GM23338 (cell line): ENCODE data around the gene ADGRB3. TPM values are rescaled to one million over a fixed set of nuclear protein-coding genes. Genes with fewer than 3 reads are reported as not detected.

Source experiments
- ATAC-seq: fragments of 200-7000 bp; cut with Tn5 transposase; 3 replicates; pipeline ENCODE4 v1.9.1; 2020
- DNase-seq: peaks from one replicate; pipeline ENCODE4 v3.0.0-alpha.2; 2015; ENCODE audit warnings: low spot score
- H2AFZ ChIP-seq: fragments of 200-600 bp; sonication (generic); 2 replicates; pipeline ENCODE4 v1.8.0; 2016; ENCODE audit warnings: antibody characterized with exemption, mild to moderate bottlenecking, moderate library complexity
- H3F3A ChIP-seq: fragments of 200-600 bp; sonication (generic); replicated peaks from 2 replicates; pipeline ENCODE4 v1.8.0; 2017; ENCODE audit warnings: antibody characterized with exemption, mixed run types, low read depth
- H3K27ac ChIP-seq: fragments of 200-600 bp; sonication (generic); 2 replicates; pipeline ENCODE4 v1.6.1; 2016; ENCODE audit warnings: low read depth
- H3K27me3 ChIP-seq: fragments of 200-600 bp; sonication (generic); 2 replicates; pipeline ENCODE4 v1.8.0; 2016; ENCODE audit warnings: mild to moderate bottlenecking, mixed run types, moderate library complexity; ENCODE audit not compliant: insufficient read depth
- H3K36me3 ChIP-seq: fragments of 200-600 bp; sonication (generic); 2 replicates; pipeline ENCODE4 v1.8.0; 2016; ENCODE audit warnings: mild to moderate bottlenecking; ENCODE audit not compliant: insufficient read depth
- H3K4me1 ChIP-seq: fragments of 200-600 bp; sonication (generic); 2 replicates; pipeline ENCODE4 v1.8.0; 2016; ENCODE audit warnings: mild to moderate bottlenecking, moderate library complexity; ENCODE audit not compliant: insufficient read depth
- H3K4me2 ChIP-seq: fragments of 200-600 bp; sonication (generic); 2 replicates; pipeline ENCODE4 v1.7.1; 2017; ENCODE audit warnings: mixed run types
- H3K4me3 ChIP-seq: fragments of 200-600 bp; sonication (generic); 2 replicates; pipeline ENCODE4 v1.6.1; 2016; ENCODE audit warnings: mixed run types
- H3K79me2 ChIP-seq: fragments of 200-600 bp; sonication (generic); replicated peaks from 2 replicates; pipeline ENCODE4 v1.8.0; 2017; ENCODE audit warnings: mild to moderate bottlenecking; ENCODE audit not compliant: insufficient read depth
- H3K9me2 ChIP-seq: fragments of 200-600 bp; sonication (generic); 2 replicates; pipeline ENCODE4 v1.8.0; 2017; ENCODE audit not compliant: insufficient read depth
- H4K20me1 ChIP-seq: fragments of 200-600 bp; sonication (generic); replicated peaks from 2 replicates; pipeline ENCODE4 v1.8.0; 2017; ENCODE audit warnings: mild to moderate bottlenecking; ENCODE audit not compliant: insufficient read depth
- H3K27ac Mint-ChIP-seq: 2 replicates; pipeline ENCODE4 v1.8.0; 2020; ENCODE audit warnings: inconsistent platforms, mild to moderate bottlenecking, moderate library complexity, mixed read lengths
- H3K27me3 Mint-ChIP-seq: 3 replicates; pipeline ENCODE4 v1.8.0; 2022; ENCODE audit warnings: low read depth, mild to moderate bottlenecking, moderate library complexity, mixed read lengths, inconsistent platforms; ENCODE audit not compliant: insufficient read depth, poor library complexity
- H3K36me3 Mint-ChIP-seq: 3 replicates; pipeline ENCODE4 v1.8.0; 2021; ENCODE audit warnings: low read depth, mild to moderate bottlenecking, inconsistent platforms, moderate library complexity, mixed read lengths
- H3K4me1 Mint-ChIP-seq: 3 replicates; pipeline ENCODE4 v1.8.0; 2020; ENCODE audit warnings: mild to moderate bottlenecking, inconsistent platforms, mixed read lengths
- H3K4me3 Mint-ChIP-seq: 3 replicates; pipeline ENCODE4 v1.8.0; 2021; ENCODE audit warnings: moderate library complexity, mild to moderate bottlenecking, inconsistent platforms, mixed read lengths
- H3K9me3 Mint-ChIP-seq: 3 replicates; pipeline ENCODE4 v1.8.0; 2020; ENCODE audit warnings: moderate library complexity, mild to moderate bottlenecking, inconsistent platforms, mixed read lengths
- CREB1 ChIP-seq: fragments of 250-450 bp; sonication (Bioruptor Pico); IDR thresholded peaks from 2 replicates; pipeline ENCODE4 v1.5.0; 2020; ENCODE audit warnings: low read depth, mild to moderate bottlenecking, moderate library complexity
- EZH2 ChIP-seq: fragments of 200-600 bp; sonication (generic); IDR thresholded peaks from one replicate; pipeline ENCODE4 v1.8.0; 2017; ENCODE audit warnings: antibody characterized with exemption, mild to moderate bottlenecking, low read depth; ENCODE audit not compliant: unreplicated experiment
- EZH2phosphoT487 ChIP-seq: fragments of 200-600 bp; sonication (generic); IDR thresholded peaks from one replicate; pipeline ENCODE4 v1.8.1; 2018; ENCODE audit warnings: antibody characterized with exemption; ENCODE audit not compliant: unreplicated experiment
- JUNB ChIP-seq: IDR thresholded peaks from one replicate; pipeline ENCODE4 v1.6.1; 2016; ENCODE audit warnings: antibody characterized with exemption; ENCODE audit not compliant: unreplicated experiment
- NANOG ChIP-seq: IDR thresholded peaks from 2 replicates; pipeline ENCODE4 v1.6.1; 2016; ENCODE audit warnings: antibody characterized with exemption, borderline replicate concordance
- POLR2AphosphoS5 ChIP-seq: IDR thresholded peaks from 2 replicates; pipeline ENCODE4 v1.6.1; 2016; ENCODE audit warnings: antibody characterized with exemption, low read depth
- STAT1 ChIP-seq: IDR thresholded peaks from one replicate; pipeline ENCODE4 v1.6.1; 2016; ENCODE audit warnings: antibody characterized with exemption; ENCODE audit not compliant: unreplicated experiment
- ZNF114 ChIP-seq: fragments of 250-450 bp; sonication (Bioruptor Pico); IDR thresholded peaks from 2 replicates; pipeline ENCODE4 v1.5.0; 2020; ENCODE audit warnings: mild to moderate bottlenecking, moderate library complexity
- ZNF331 ChIP-seq: fragments of 250-450 bp; sonication (Bioruptor Pico); IDR thresholded peaks from 2 replicates; pipeline ENCODE4 v1.5.0; 2020; ENCODE audit warnings: low read depth, mild to moderate bottlenecking, moderate library complexity
- polyA plus RNA-seq: library from polyadenylated mRNA; unstranded; fragments of >200 nt; fragmentation: Nextera tagmentation; extraction: Ambion mirVana; gene quantifications from 2 replicates; pipeline ENCODE4 v1.2.1, GENCODE V29; 2016
- total RNA-seq: library from RNA; depleted of rRNA; stranded (reverse); fragments of >200 nt; shearing (Covaris generic); gene quantifications from 2 replicates; pipeline ENCODE4 v1.2.3, GENCODE V29; 2014
- TF ChIP-seq, protein P1 (sequence below): IDR thresholded peaks from 2 replicates; pipeline ENCODE4 v1.6.1; 2016; ENCODE audit warnings: antibody characterized with exemption
- TF ChIP-seq, protein P2 (sequence below), 2 experiments: fragments of 200-600 bp in 1 of 2; sonication (generic) in 1 of 2; conservative IDR thresholded peaks; 2 replicates each; pipeline versions ENCODE4 v1.5.1 to v1.6.1; 2016 to 2017; ENCODE audit warnings: antibody characterized with exemption in 2 of 2, low read depth in 2 of 2, mild to moderate bottlenecking in 2 of 2, moderate library complexity in 1 of 2
- TF ChIP-seq, protein P3 (sequence below): IDR thresholded peaks from one replicate; pipeline ENCODE4 v1.6.1; 2018; ENCODE audit warnings: antibody characterized with exemption; ENCODE audit not compliant: unreplicated experiment
- TF ChIP-seq, protein P4 (sequence below): fragments of 250-450 bp; sonication (Bioruptor Pico); IDR thresholded peaks from 2 replicates; pipeline ENCODE4 v1.5.0; 2020; ENCODE audit warnings: mild to moderate bottlenecking, moderate library complexity

ADGRB3 gene
- total and polyA plus RNA-seq, 2 experiments from 2014 or later: 0.92 to 4.0 TPM

DNA sequence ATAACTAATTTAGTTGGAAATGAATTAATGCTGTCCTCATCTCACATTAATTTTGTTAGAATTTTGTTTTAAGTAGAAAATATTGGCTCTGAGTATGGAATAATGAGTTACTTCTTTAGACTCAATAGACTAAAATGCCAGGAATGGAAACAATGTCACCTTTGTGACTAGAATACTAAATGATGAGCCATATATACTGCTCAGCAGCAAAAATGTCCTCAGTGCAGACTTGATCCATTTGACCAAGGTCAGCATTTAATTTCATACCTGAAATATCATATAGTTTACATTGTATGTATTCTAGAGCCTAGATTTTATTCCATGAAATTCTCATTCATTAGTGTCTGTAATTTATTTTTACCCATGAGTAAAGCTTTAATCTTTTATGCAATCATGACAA lies 217.7 kb downstream of the ADGRB3 start:
- peaks cover 4% of the 10 kb centered on the region; the same call in 1 of the 2 replicates for H3K9me2 ChIP-seq
- peaks cover 3% of the 10 kb centered on the region for H3K27me3 Mint-ChIP-seq
- H3K4me3 Mint-ChIP-seq: no peak overlapping the region
- H3K27ac ChIP-seq: no peak overlapping the region
- TF ChIP-seq CREB1 (CRISPR knock-in tag) (no peak), EZH2 (no peak), ZNF331 (CRISPR knock-in tag) (no peak), JUNB (no peak), ZNF114 (no peak), EZH2phosphoT487 (no peak), POLR2AphosphoS5 (no peak), STAT1 (no peak), NANOG (no peak)
- TF ChIP-seq, protein P1, sequence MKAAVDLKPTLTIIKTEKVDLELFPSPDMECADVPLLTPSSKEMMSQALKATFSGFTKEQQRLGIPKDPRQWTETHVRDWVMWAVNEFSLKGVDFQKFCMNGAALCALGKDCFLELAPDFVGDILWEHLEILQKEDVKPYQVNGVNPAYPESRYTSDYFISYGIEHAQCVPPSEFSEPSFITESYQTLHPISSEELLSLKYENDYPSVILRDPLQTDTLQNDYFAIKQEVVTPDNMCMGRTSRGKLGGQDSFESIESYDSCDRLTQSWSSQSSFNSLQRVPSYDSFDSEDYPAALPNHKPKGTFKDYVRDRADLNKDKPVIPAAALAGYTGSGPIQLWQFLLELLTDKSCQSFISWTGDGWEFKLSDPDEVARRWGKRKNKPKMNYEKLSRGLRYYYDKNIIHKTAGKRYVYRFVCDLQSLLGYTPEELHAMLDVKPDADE: no peak
- TF ChIP-seq, protein P2, sequence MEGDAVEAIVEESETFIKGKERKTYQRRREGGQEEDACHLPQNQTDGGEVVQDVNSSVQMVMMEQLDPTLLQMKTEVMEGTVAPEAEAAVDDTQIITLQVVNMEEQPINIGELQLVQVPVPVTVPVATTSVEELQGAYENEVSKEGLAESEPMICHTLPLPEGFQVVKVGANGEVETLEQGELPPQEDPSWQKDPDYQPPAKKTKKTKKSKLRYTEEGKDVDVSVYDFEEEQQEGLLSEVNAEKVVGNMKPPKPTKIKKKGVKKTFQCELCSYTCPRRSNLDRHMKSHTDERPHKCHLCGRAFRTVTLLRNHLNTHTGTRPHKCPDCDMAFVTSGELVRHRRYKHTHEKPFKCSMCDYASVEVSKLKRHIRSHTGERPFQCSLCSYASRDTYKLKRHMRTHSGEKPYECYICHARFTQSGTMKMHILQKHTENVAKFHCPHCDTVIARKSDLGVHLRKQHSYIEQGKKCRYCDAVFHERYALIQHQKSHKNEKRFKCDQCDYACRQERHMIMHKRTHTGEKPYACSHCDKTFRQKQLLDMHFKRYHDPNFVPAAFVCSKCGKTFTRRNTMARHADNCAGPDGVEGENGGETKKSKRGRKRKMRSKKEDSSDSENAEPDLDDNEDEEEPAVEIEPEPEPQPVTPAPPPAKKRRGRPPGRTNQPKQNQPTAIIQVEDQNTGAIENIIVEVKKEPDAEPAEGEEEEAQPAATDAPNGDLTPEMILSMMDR (conservative IDR thresholded peaks at IDR 0.05; ENCODE audit: low read depth in 2 of 2): no peak
- TF ChIP-seq, protein P3, sequence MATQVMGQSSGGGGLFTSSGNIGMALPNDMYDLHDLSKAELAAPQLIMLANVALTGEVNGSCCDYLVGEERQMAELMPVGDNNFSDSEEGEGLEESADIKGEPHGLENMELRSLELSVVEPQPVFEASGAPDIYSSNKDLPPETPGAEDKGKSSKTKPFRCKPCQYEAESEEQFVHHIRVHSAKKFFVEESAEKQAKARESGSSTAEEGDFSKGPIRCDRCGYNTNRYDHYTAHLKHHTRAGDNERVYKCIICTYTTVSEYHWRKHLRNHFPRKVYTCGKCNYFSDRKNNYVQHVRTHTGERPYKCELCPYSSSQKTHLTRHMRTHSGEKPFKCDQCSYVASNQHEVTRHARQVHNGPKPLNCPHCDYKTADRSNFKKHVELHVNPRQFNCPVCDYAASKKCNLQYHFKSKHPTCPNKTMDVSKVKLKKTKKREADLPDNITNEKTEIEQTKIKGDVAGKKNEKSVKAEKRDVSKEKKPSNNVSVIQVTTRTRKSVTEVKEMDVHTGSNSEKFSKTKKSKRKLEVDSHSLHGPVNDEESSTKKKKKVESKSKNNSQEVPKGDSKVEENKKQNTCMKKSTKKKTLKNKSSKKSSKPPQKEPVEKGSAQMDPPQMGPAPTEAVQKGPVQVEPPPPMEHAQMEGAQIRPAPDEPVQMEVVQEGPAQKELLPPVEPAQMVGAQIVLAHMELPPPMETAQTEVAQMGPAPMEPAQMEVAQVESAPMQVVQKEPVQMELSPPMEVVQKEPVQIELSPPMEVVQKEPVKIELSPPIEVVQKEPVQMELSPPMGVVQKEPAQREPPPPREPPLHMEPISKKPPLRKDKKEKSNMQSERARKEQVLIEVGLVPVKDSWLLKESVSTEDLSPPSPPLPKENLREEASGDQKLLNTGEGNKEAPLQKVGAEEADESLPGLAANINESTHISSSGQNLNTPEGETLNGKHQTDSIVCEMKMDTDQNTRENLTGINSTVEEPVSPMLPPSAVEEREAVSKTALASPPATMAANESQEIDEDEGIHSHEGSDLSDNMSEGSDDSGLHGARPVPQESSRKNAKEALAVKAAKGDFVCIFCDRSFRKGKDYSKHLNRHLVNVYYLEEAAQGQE: no peak
- TF ChIP-seq, protein P4, sequence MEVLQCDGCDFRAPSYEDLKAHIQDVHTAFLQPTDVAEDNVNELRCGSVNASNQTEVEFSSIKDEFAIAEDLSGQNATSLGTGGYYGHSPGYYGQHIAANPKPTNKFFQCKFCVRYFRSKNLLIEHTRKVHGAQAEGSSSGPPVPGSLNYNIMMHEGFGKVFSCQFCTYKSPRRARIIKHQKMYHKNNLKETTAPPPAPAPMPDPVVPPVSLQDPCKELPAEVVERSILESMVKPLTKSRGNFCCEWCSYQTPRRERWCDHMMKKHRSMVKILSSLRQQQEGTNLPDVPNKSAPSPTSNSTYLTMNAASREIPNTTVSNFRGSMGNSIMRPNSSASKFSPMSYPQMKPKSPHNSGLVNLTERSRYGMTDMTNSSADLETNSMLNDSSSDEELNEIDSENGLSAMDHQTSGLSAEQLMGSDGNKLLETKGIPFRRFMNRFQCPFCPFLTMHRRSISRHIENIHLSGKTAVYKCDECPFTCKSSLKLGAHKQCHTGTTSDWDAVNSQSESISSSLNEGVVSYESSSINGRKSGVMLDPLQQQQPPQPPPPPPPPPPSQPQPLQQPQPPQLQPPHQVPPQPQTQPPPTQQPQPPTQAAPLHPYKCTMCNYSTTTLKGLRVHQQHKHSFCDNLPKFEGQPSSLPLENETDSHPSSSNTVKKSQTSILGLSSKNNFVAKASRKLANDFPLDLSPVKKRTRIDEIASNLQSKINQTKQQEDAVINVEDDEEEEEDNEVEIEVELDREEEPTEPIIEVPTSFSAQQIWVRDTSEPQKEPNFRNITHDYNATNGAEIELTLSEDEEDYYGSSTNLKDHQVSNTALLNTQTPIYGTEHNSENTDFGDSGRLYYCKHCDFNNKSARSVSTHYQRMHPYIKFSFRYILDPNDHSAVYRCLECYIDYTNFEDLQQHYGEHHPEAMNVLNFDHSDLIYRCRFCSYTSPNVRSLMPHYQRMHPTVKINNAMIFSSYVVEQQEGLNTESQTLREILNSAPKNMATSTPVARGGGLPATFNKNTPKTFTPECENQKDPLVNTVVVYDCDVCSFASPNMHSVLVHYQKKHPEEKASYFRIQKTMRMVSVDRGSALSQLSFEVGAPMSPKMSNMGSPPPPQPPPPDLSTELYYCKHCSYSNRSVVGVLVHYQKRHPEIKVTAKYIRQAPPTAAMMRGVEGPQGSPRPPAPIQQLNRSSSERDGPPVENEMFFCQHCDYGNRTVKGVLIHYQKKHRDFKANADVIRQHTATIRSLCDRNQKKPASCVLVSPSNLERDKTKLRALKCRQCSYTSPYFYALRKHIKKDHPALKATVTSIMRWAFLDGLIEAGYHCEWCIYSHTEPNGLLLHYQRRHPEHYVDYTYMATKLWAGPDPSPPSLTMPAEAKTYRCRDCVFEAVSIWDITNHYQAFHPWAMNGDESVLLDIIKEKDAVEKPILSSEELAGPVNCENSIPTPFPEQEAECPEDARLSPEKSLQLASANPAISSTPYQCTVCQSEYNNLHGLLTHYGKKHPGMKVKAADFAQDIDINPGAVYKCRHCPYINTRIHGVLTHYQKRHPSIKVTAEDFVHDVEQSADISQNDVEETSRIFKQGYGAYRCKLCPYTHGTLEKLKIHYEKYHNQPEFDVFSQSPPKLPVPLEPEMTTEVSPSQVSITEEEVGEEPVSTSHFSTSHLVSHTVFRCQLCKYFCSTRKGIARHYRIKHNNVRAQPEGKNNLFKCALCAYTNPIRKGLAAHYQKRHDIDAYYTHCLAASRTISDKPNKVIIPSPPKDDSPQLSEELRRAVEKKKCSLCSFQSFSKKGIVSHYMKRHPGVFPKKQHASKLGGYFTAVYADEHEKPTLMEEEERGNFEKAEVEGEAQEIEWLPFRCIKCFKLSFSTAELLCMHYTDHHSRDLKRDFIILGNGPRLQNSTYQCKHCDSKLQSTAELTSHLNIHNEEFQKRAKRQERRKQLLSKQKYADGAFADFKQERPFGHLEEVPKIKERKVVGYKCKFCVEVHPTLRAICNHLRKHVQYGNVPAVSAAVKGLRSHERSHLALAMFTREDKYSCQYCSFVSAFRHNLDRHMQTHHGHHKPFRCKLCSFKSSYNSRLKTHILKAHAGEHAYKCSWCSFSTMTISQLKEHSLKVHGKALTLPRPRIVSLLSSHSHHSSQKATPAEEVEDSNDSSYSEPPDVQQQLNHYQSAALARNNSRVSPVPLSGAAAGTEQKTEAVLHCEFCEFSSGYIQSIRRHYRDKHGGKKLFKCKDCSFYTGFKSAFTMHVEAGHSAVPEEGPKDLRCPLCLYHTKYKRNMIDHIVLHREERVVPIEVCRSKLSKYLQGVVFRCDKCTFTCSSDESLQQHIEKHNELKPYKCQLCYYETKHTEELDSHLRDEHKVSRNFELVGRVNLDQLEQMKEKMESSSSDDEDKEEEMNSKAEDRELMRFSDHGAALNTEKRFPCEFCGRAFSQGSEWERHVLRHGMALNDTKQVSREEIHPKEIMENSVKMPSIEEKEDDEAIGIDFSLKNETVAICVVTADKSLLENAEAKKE (CRISPR knock-in tag): no peak
- H3K9me3 Mint-ChIP-seq: peaks cover 20% of the 10 kb centered on the region
- H3K4me1 ChIP-seq: 0 out of 2 replicates have a peak, but pooled peaks cover 8% of the 10 kb centered on the region
- H3K36me3 ChIP-seq: no peaks in the 10 kb centered on the region
- no peaks in the 10 kb centered on the region for H3F3A ChIP-seq
- no peaks in the 10 kb centered on the region for H3K27me3 ChIP-seq
- DNase-seq (no peak), ATAC-seq (no peak)
- no peak overlapping the region for H3K4me2 ChIP-seq
- peaks cover 15% of the 10 kb centered on the region for H3K36me3 Mint-ChIP-seq
- H3K4me1 Mint-ChIP-seq: peaks cover 5% of the 10 kb centered on the region; the same call in 2 of the 3 replicates
- no peak overlapping the region for H2AFZ ChIP-seq
- no peaks in the 10 kb centered on the region for H3K79me2 ChIP-seq
- H3K27ac Mint-ChIP-seq: no peak overlapping the region
- no peak overlapping the region for H3K4me3 ChIP-seq
- no peaks in the 10 kb centered on the region for H4K20me1 ChIP-seq
